ENCODE data around the gene XIRP1. TPM values are rescaled to one million over a fixed set of nuclear protein-coding genes. Genes with fewer than 3 reads are reported as not detected.

Gene XIRP1
- total RNA-seq, 1 donor: under 0.01 TPM

- peak; percentile 77 for DNase-seq (ENCODE audit: insufficient read length, low spot score, missing footprints)
- Histone ChIP-seq H3K4me2 (ENCODE audit: insufficient read depth, low read length) (no peak overlapping the region), H4K20me1 (ENCODE audit: insufficient read depth, low read length) (peaks cover 28% of the 10 kb centered on the region), H3K27ac (ENCODE audit: low read depth, low read length) (no peak overlapping the region), H3K36me3 (ENCODE audit: insufficient read depth, low read length) (peaks cover 36% of the 10 kb centered on the region), H3K4me1 (ENCODE audit: insufficient read depth, low read length) (peaks cover 13% of the 10 kb centered on the region), H2AFZ (ENCODE audit: low read length) (no peak overlapping the region), H3K4me3 (ENCODE audit: insufficient read depth, low read length) (no peak overlapping the region), H3K9me3 (ENCODE audit: low read depth, low read length) (no peaks in the 10 kb centered on the region), H3K27me3 (ENCODE audit: insufficient read depth, low read length) (no peaks in the 10 kb centered on the region), H3K79me2 (ENCODE audit: insufficient read depth, low read length) (peaks cover 30% of the 10 kb centered on the region)
- TF ChIP-seq, protein P1, sequence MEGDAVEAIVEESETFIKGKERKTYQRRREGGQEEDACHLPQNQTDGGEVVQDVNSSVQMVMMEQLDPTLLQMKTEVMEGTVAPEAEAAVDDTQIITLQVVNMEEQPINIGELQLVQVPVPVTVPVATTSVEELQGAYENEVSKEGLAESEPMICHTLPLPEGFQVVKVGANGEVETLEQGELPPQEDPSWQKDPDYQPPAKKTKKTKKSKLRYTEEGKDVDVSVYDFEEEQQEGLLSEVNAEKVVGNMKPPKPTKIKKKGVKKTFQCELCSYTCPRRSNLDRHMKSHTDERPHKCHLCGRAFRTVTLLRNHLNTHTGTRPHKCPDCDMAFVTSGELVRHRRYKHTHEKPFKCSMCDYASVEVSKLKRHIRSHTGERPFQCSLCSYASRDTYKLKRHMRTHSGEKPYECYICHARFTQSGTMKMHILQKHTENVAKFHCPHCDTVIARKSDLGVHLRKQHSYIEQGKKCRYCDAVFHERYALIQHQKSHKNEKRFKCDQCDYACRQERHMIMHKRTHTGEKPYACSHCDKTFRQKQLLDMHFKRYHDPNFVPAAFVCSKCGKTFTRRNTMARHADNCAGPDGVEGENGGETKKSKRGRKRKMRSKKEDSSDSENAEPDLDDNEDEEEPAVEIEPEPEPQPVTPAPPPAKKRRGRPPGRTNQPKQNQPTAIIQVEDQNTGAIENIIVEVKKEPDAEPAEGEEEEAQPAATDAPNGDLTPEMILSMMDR (IDR thresholded peaks at IDR 0.05; ENCODE audit: extremely low read depth, low read depth, low read length): no peak
Observed at GRCh38 chr3:39137991-39138803, 54.2 kb downstream of the XIRP1 start.

- peaks cover 21% of the 10 kb centered on the region for H4K20me1 ChIP-seq (ENCODE audit: insufficient read depth, low read length)
- peaks cover 13% of the 10 kb centered on the region for H3K4me1 ChIP-seq (ENCODE audit: insufficient read depth, low read length)
- TF ChIP-seq, protein P1 (IDR thresholded peaks at IDR 0.05; ENCODE audit: extremely low read depth, low read depth, low read length): no peak
- no peak for DNase-seq (ENCODE audit: insufficient read length, low spot score, missing footprints)
- no peak overlapping the region for H2AFZ ChIP-seq (ENCODE audit: low read length)
- H3K4me2 ChIP-seq (ENCODE audit: insufficient read depth, low read length): no peak overlapping the region
- H3K4me3 ChIP-seq (ENCODE audit: insufficient read depth, low read length): no peak overlapping the region
- peaks cover 22% of the 10 kb centered on the region for H3K79me2 ChIP-seq (ENCODE audit: insufficient read depth, low read length)
- H3K36me3 ChIP-seq (ENCODE audit: insufficient read depth, low read length): peaks cover 29% of the 10 kb centered on the region
- H3K27ac ChIP-seq (ENCODE audit: low read depth, low read length): no peak overlapping the region
- H3K9me3 ChIP-seq (ENCODE audit: low read depth, low read length): no peaks in the 10 kb centered on the region
- H3K27me3 ChIP-seq (ENCODE audit: insufficient read depth, low read length): no peaks in the 10 kb centered on the region
Observed at GRCh38 chr3:39137435-39137936, 54.9 kb downstream of the XIRP1 start.

GRCh38 chr3:39136533-39137434 is 55.6 kb downstream of the XIRP1 start:
- TF ChIP-seq, protein P1 (IDR thresholded peaks at IDR 0.05; ENCODE audit: extremely low read depth, low read depth, low read length): no peak
- H3K4me2 ChIP-seq (ENCODE audit: insufficient read depth, low read length): no peak overlapping the region
- no peak overlapping the region for H3K27ac ChIP-seq (ENCODE audit: low read depth, low read length)
- no peak overlapping the region for H3K4me3 ChIP-seq (ENCODE audit: insufficient read depth, low read length)
- no peak overlapping the region for H2AFZ ChIP-seq (ENCODE audit: low read length)
- H3K79me2 ChIP-seq (ENCODE audit: insufficient read depth, low read length): peaks cover 16% of the 10 kb centered on the region
- peaks cover 15% of the 10 kb centered on the region for H4K20me1 ChIP-seq (ENCODE audit: insufficient read depth, low read length)
- H3K36me3 ChIP-seq (ENCODE audit: insufficient read depth, low read length): peaks cover 22% of the 10 kb centered on the region
- H3K4me1 ChIP-seq (ENCODE audit: insufficient read depth, low read length): peaks cover 12% of the 10 kb centered on the region
- no peak for DNase-seq (ENCODE audit: insufficient read length, low spot score, missing footprints)
- no peaks in the 10 kb centered on the region for H3K9me3 ChIP-seq (ENCODE audit: low read depth, low read length)
- H3K27me3 ChIP-seq (ENCODE audit: insufficient read depth, low read length): no peaks in the 10 kb centered on the region
